Fibroblast of lung (primary cell): ENCODE measurements around the gene ZNF26.

Source experiments
- CTCF ChIP-seq, 2 donors: IDR thresholded peaks in 1 of 2; conservative IDR thresholded peaks in 1 of 2; 1 replicate in 1 of 2; 2 replicates in 1 of 2; pipeline ENCODE4 v1.5.1; 2011 to 2012; ENCODE audit warnings: low read length in 2 of 2, control low read depth in 1 of 2, inconsistent platforms in 1 of 2, low read depth in 1 of 2, mild to moderate bottlenecking in 1 of 2
- EZH2 ChIP-seq: IDR thresholded peaks from 2 replicates; pipeline ENCODE4 v1.5.1; 2012; ENCODE audit warnings: low read length, control low read depth, mild to moderate bottlenecking; ENCODE audit errors: missing control alignments

DNA sequence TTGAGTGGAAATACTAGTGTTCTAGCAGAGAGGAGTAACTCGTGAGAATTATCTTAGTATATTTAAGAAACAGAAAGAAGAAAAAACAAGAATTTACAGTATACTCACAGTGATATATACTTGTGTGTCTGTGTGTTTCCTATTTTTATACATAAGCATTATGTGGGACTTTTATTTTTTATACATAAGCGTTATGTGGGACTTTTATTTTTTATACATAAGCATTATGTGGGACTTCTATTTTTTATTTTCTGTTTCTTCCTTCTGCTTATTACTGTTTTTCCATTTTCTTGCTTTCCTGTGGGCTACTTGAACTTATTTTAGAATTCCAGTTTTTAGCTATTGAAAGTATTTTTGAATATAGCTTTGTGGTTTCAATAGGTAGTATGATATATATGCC lies 87.7 kb downstream of the ZNF26 start:
- TF ChIP-seq CTCF (conservative IDR thresholded peaks at IDR 0.05 in 1 of 2, IDR thresholded peaks at IDR 0.05 in 1 of 2; ENCODE audit: low read depth in 1 of 2, low read length in 2 of 2) = no peak
- no peak for TF ChIP-seq EZH2
